K562 (cell line): ENCODE measurements around the gene AKT1S1.

Experiments
- ATF1 ChIP-seq, 2 experiments: fragments of 450-650 bp in 1 of 2; IDR thresholded peaks; 2 replicates each; pipeline ENCODE4 v1.6.1; 2016; ENCODE audit warnings: missing compliant biosample characterization in 1 of 2, missing genetic modification characterization in 1 of 2
- FOXA3 ChIP-seq, 2 experiments: fragments of 450-650 bp in 1 of 2; sonication (generic) in 1 of 2; formaldehyde crosslinking; IDR thresholded peaks in 1 of 2; conservative IDR thresholded peaks in 1 of 2; 2 replicates each; pipeline versions ENCODE4 v1.4.0 to v1.8.0; 2020 to 2022; ENCODE audit warnings: mild to moderate bottlenecking in 2 of 2, missing genetic modification reagents in 1 of 2
- GTF2A2 ChIP-seq: IDR thresholded peaks from 2 replicates; pipeline ENCODE4 v1.6.1; 2016; ENCODE audit warnings: mild to moderate bottlenecking, missing genetic modification characterization, missing compliant biosample characterization
- MAFG ChIP-seq: fragments of 450-650 bp; conservative IDR thresholded peaks from 2 replicates; pipeline ENCODE4 v1.6.1; 2016; ENCODE audit warnings: missing genetic modification characterization, missing compliant biosample characterization
- NCOA1 ChIP-seq: fragments of 450-650 bp; IDR thresholded peaks from 2 replicates; pipeline ENCODE4 v1.6.1; 2016; ENCODE audit warnings: low read depth
- NFIC ChIP-seq: fragments of 450-650 bp; IDR thresholded peaks from 2 replicates; pipeline ENCODE4 v1.6.1; 2017; ENCODE audit warnings: mild to moderate bottlenecking, inconsistent platforms
- RBM17 ChIP-seq: fragments of 200-400 bp; formaldehyde crosslinking; IDR thresholded peaks from 2 replicates; pipeline ENCODE4 v1.6.1; 2017; ENCODE audit warnings: low read depth, mild to moderate bottlenecking, low read length, borderline replicate concordance
- RFX5 ChIP-seq: IDR thresholded peaks from 2 replicates; pipeline ENCODE4 v1.6.1; 2011; ENCODE audit warnings: low read depth, mild to moderate bottlenecking, improper control_type of control experiment, low read length
- TBP ChIP-seq: optimal IDR thresholded peaks from 2 replicates; pipeline ENCODE3; 2011; ENCODE audit warnings: low read depth, low read length, improper control_type of control experiment
- THRAP3 ChIP-seq: fragments of 450-650 bp; IDR thresholded peaks from 2 replicates; pipeline ENCODE4 v1.6.1; 2016; ENCODE audit warnings: mild to moderate bottlenecking, inconsistent platforms, borderline replicate concordance
- ZNF57 ChIP-seq: fragments of 450-650 bp; formaldehyde crosslinking; IDR thresholded peaks from 2 replicates; pipeline ENCODE4 v1.4.0; 2020; ENCODE audit warnings: mild to moderate bottlenecking, moderate library complexity
- TF ChIP-seq, protein P1 (sequence below), 3 experiments: IDR thresholded peaks in 2 of 3; conservative IDR thresholded peaks in 1 of 3; 2 replicates each; pipeline ENCODE4 v1.5.1; 2011 to 2012; ENCODE audit warnings: low read length in 3 of 3, mild to moderate bottlenecking in 3 of 3, control low read depth in 2 of 3, improper control_type of control experiment in 1 of 3, inconsistent platforms in 1 of 3, low read depth in 1 of 3, mixed read lengths in 1 of 3, moderate library complexity in 1 of 3; ENCODE audit not compliant: insufficient read depth in 2 of 3
- TF ChIP-seq, protein P2 (sequence below): sonication (generic); formaldehyde crosslinking; IDR thresholded peaks from 2 replicates; pipeline ENCODE4 v1.5.0; 2020; ENCODE audit warnings: missing genetic modification reagents
- TF ChIP-seq, protein P3 (sequence below): sonication (generic); formaldehyde crosslinking; IDR thresholded peaks from 2 replicates; pipeline ENCODE4 v1.9.0; 2022; ENCODE audit warnings: mild to moderate bottlenecking, missing genetic modification reagents

DNA sequence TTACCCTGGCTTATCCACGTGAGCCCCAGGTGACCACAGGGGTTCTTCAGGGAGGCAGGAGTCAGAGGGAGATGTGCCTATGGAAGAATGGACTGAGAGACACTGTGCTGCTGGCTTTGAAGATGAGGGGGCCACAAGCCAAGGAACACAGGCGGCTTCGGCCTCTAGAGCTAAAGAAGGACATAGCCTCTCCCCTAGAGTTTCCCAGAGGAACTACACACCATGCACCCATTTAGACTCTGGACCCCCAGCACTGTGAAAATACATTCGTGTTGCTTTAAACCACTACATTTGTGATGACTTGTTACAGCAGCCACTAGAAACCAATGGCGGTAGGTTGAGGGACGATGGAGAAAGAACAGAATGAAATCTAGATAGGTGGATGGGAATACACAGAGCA lies 38.1 kb upstream of the AKT1S1 start:
- TF ChIP-seq RFX5 (no peak), GTF2A2 (tag) (no peak), FOXA3 (CRISPR knock-in tag; conservative IDR thresholded peaks at IDR 0.05 in 1 of 2, IDR thresholded peaks at IDR 0.05 in 1 of 2) (no peak), NFIC (no peak), TBP (no peak), MAFG (no peak), NCOA1 (no peak), RBM17 (no peak), THRAP3 (no peak), ATF1 (CRISPR knock-in tag; IDR thresholded peaks at IDR 0.05) (no peak), ATF1 (tag; IDR thresholded peaks at IDR 0.05) (no peak), ZNF57 (CRISPR knock-in tag) (no peak)
- TF ChIP-seq, protein P1, sequence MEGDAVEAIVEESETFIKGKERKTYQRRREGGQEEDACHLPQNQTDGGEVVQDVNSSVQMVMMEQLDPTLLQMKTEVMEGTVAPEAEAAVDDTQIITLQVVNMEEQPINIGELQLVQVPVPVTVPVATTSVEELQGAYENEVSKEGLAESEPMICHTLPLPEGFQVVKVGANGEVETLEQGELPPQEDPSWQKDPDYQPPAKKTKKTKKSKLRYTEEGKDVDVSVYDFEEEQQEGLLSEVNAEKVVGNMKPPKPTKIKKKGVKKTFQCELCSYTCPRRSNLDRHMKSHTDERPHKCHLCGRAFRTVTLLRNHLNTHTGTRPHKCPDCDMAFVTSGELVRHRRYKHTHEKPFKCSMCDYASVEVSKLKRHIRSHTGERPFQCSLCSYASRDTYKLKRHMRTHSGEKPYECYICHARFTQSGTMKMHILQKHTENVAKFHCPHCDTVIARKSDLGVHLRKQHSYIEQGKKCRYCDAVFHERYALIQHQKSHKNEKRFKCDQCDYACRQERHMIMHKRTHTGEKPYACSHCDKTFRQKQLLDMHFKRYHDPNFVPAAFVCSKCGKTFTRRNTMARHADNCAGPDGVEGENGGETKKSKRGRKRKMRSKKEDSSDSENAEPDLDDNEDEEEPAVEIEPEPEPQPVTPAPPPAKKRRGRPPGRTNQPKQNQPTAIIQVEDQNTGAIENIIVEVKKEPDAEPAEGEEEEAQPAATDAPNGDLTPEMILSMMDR (IDR thresholded peaks at IDR 0.05 in 2 of 3, conservative IDR thresholded peaks at IDR 0.05 in 1 of 3; ENCODE audit: insufficient read depth in 2 of 3, low read depth in 1 of 3, low read length in 3 of 3) = 0 out of 6 replicates have a peak, but pooled peaks have one; percentile 8 to 22 (median 14)
- TF ChIP-seq, protein P2, sequence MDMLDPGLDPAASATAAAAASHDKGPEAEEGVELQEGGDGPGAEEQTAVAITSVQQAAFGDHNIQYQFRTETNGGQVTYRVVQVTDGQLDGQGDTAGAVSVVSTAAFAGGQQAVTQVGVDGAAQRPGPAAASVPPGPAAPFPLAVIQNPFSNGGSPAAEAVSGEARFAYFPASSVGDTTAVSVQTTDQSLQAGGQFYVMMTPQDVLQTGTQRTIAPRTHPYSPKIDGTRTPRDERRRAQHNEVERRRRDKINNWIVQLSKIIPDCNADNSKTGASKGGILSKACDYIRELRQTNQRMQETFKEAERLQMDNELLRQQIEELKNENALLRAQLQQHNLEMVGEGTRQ (CRISPR knock-in tag) = no peak
- TF ChIP-seq, protein P3, sequence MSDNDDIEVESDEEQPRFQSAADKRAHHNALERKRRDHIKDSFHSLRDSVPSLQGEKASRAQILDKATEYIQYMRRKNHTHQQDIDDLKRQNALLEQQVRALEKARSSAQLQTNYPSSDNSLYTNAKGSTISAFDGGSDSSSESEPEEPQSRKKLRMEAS (CRISPR knock-in tag) = no peak
